ENCODE measurements around the gene HNRNPDL.

HNRNPDL gene

GRCh38 chr4:82376109-82376508 lies 54.2 kb downstream of the HNRNPDL start:
- peaks cover 31% of the 10 kb centered on the region for H3K36me3 ChIP-seq (ENCODE audit: control insufficient read depth, low read length)
- H3K27ac ChIP-seq (ENCODE audit: low read depth, low read length): no peak overlapping the region
- H3K9me3 ChIP-seq (ENCODE audit: control insufficient read depth, insufficient read depth, low read length): peaks cover 9% of the 10 kb centered on the region; the same call in 1 of the 2 replicates
- no peaks in the 10 kb centered on the region for H3F3A ChIP-seq (ENCODE audit: control insufficient read depth, insufficient read depth)
- peaks cover 52% of the 10 kb centered on the region for H3K79me2 ChIP-seq (ENCODE audit: control insufficient read depth, low read length)
- no peaks in the 10 kb centered on the region; the same call in 1 of the 2 replicates for H3K27me3 ChIP-seq (ENCODE audit: control insufficient read depth, low read length)
- no peaks in the 10 kb centered on the region for H3K9me2 ChIP-seq (replicated peaks; ENCODE audit: control insufficient read depth, low read length)
- TF ChIP-seq EZH2phosphoT487 (IDR thresholded peaks at IDR 0.05; ENCODE audit: borderline replicate concordance, low read length) (no peak), CTCF (IDR thresholded peaks at IDR 0.05; ENCODE audit: low read depth, low read length, poor library complexity, severe bottlenecking) (no peak)
- H3K4me1 ChIP-seq (ENCODE audit: control insufficient read depth, low read length): peaks cover 12% of the 10 kb centered on the region
- peak overlapping the region; percentile 62 for H3K4me2 ChIP-seq (ENCODE audit: low read length)
- peak overlapping the region; percentile 95 for H3K4me3 ChIP-seq (ENCODE audit: low read length)
- H4K20me1 ChIP-seq (ENCODE audit: control insufficient read depth, insufficient read depth, low read depth, low read length): peaks cover 13% of the 10 kb centered on the region

GRCh38 chr4:82373816-82374625 lies 56.2 kb downstream of the HNRNPDL start, which contains the start of gene HNRNPD:
TSS of gene HNRNPD (minus strand) at chr4:82373991. CDS start at chr4:82373678, 313 bp downstream.
- Histone ChIP-seq H3F3A (ENCODE audit: control insufficient read depth, insufficient read depth) (no peaks in the 10 kb centered on the region), H3K9me3 (ENCODE audit: control insufficient read depth, insufficient read depth, low read length) (no peaks in the 10 kb centered on the region), H3K4me3 (ENCODE audit: low read length) (peak within 1 kb of the TSS; percentile 95), H3K27ac (ENCODE audit: low read depth, low read length) (peak within 1 kb of the TSS; percentile 88), H3K9me2 (replicated peaks; ENCODE audit: control insufficient read depth, low read length) (no peaks in the 10 kb centered on the region), H3K79me2 (ENCODE audit: control insufficient read depth, low read length) (peaks cover 73% of the 10 kb centered on the region), H4K20me1 (ENCODE audit: control insufficient read depth, insufficient read depth, low read depth, low read length) (peaks cover 31% of the 10 kb centered on the region), H3K4me1 (ENCODE audit: control insufficient read depth, low read length) (peaks cover 33% of the 10 kb centered on the region), H3K4me2 (ENCODE audit: low read length) (peak within 1 kb of the TSS; percentile 76), H3K27me3 (ENCODE audit: control insufficient read depth, low read length) (no peaks in the 10 kb centered on the region; the same call in 1 of the 2 replicates), H3K36me3 (ENCODE audit: control insufficient read depth, low read length) (peaks cover 52% of the 10 kb centered on the region)
- TF ChIP-seq EZH2phosphoT487 (IDR thresholded peaks at IDR 0.05; ENCODE audit: borderline replicate concordance, low read length): no peak
- TF ChIP-seq CTCF (IDR thresholded peaks at IDR 0.05; ENCODE audit: low read depth, low read length, poor library complexity, severe bottlenecking): no peak

- TF ChIP-seq EZH2phosphoT487 (IDR thresholded peaks at IDR 0.05; ENCODE audit: borderline replicate concordance, low read length) (no peak), CTCF (IDR thresholded peaks at IDR 0.05; ENCODE audit: low read depth, low read length, poor library complexity, severe bottlenecking) (no peak)
- Histone ChIP-seq H3K4me3 (ENCODE audit: low read length) (peak overlapping the region; percentile 95), H3K4me2 (ENCODE audit: low read length) (peak overlapping the region; percentile 76), H3K27me3 (ENCODE audit: control insufficient read depth, low read length) (no peaks in the 10 kb centered on the region; the same call in 1 of the 2 replicates), H3K27ac (ENCODE audit: low read depth, low read length) (peak overlapping the region; percentile 88), H3K4me1 (ENCODE audit: control insufficient read depth, low read length) (peaks cover 39% of the 10 kb centered on the region), H3K79me2 (ENCODE audit: control insufficient read depth, low read length) (peaks cover 78% of the 10 kb centered on the region), H4K20me1 (ENCODE audit: control insufficient read depth, insufficient read depth, low read depth, low read length) (peaks cover 37% of the 10 kb centered on the region), H3K9me2 (replicated peaks; ENCODE audit: control insufficient read depth, low read length) (no peaks in the 10 kb centered on the region), H3F3A (ENCODE audit: control insufficient read depth, insufficient read depth) (no peaks in the 10 kb centered on the region; the same call in 1 of the 2 replicates), H3K9me3 (ENCODE audit: control insufficient read depth, insufficient read depth, low read length) (no peaks in the 10 kb centered on the region), H3K36me3 (ENCODE audit: control insufficient read depth, low read length) (peaks cover 57% of the 10 kb centered on the region)
Observed at GRCh38 chr4:82373486-82373815, 56.8 kb downstream of the HNRNPDL start.

Measured in DOHH2 (cell line).